Activated T-cell treated with anti-CD3 and anti-CD28 coated beads, Interleukin-2, amount 50 U/mL, for 72 hours (primary cell): ENCODE measurements around the gene MEGF11. TPM values are rescaled to one million over a fixed set of nuclear protein-coding genes. Genes with fewer than 3 reads are reported as not detected.

Source experiments
- ATAC-seq, 2 donors: fragments of 150-1000 bp; cut with Tn5 transposase; replicated peaks in 1 of 2; 2 replicates each; pipeline ENCODE4 v1.10.0; 2021; ENCODE audit warnings: moderate library complexity in 2 of 2, mild to moderate bottlenecking in 1 of 2
- DNase-seq, 2 donors: peaks; one replicate each; pipeline ENCODE4 v3.0.0; 2021 to 2022; ENCODE audit warnings: mixed read lengths in 1 of 2
- H3K27ac Mint-ChIP-seq: one replicate; pipeline ENCODE4 v1.8.0; 2022; ENCODE audit warnings: mild to moderate bottlenecking, moderate library complexity, mixed read lengths
- H3K27me3 Mint-ChIP-seq: one replicate; pipeline ENCODE4 v1.8.0; 2022; ENCODE audit warnings: low read depth, mixed read lengths
- H3K36me3 Mint-ChIP-seq, 2 donors: one replicate each; pipeline ENCODE4 v1.8.0; 2022; ENCODE audit warnings: mixed read lengths in 2 of 2, mild to moderate bottlenecking in 1 of 2; ENCODE audit not compliant: insufficient read depth in 2 of 2
- H3K4me1 Mint-ChIP-seq: one replicate; pipeline ENCODE4 v1.8.0; 2022; ENCODE audit warnings: low read depth, mixed read lengths
- H3K4me3 Mint-ChIP-seq, 2 donors: one replicate each; pipeline ENCODE4 v1.8.0; 2022; ENCODE audit warnings: mild to moderate bottlenecking in 2 of 2, mixed read lengths in 2 of 2, moderate library complexity in 2 of 2
- H3K9me3 Mint-ChIP-seq, 2 donors: one replicate each; pipeline ENCODE4 v1.8.0; 2022; ENCODE audit warnings: mixed read lengths in 2 of 2
- total RNA-seq, 2 donors: library from RNA; stranded (reverse); gene quantifications; one replicate each; pipeline ENCODE4 v1.2.3, GENCODE V29; 2022

Gene MEGF11
- total RNA-seq, 2 donors from 2014 or later, result not detected

GRCh38 chr15:66241908-66242285 lies 11.7 kb downstream of the MEGF11 start:
- Mint-ChIP-seq H3K27me3 (peaks cover 3% of the 10 kb centered on the region), H3K4me3 (no peak overlapping the region), H3K36me3 (no peaks in the 10 kb centered on the region), H3K27ac (no peak overlapping the region), H3K4me1 (no peaks in the 10 kb centered on the region), H3K9me3 (no peaks in the 10 kb centered on the region)
- DNase-seq (no peak), ATAC-seq (no peak)

DNA sequence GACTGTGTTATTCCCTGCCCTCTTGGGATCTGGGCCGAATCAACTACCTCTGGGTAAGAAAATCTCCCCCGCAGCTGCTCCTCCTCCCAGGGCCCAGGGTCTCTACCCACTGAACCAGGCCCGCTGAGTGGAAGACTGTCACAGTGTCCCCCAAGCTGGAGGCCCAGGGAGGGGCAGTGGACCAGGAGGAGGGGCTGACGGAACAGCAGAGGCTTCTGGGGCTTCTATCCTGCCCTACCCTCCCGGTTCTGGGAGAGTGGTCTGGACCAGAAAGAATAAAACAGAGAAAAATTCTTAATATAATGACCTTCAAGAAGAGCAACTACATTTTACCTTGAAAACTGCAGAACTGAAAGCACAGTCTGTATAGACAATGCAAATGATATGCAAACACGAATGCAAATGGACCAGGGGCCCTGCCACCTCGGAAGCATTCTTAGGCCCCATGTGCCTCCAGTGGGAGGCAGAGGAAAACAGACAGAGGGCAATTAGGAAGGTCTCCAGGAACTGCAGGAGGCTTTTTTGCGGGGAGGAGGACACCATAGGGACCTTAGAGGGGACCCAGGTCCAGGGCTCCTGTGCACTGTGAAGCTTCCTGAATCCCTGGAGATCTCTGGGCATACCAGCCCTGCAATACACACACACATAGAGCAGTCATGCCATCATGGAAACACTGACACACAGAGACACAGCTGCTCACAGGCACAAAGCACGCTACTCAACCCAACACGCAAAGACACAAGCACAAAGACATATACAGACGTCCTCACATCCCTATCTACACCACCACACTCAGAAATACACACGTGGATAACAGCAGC lies 12.3 kb downstream of the MEGF11 start:
- no peak for ATAC-seq
- Mint-ChIP-seq H3K27me3 (peaks cover 5% of the 10 kb centered on the region), H3K4me3 (no peak overlapping the region), H3K36me3 (no peaks in the 10 kb centered on the region), H3K27ac (no peak overlapping the region), H3K4me1 (no peaks in the 10 kb centered on the region), H3K9me3 (no peaks in the 10 kb centered on the region)
- DNase-seq, result no peak

DNA sequence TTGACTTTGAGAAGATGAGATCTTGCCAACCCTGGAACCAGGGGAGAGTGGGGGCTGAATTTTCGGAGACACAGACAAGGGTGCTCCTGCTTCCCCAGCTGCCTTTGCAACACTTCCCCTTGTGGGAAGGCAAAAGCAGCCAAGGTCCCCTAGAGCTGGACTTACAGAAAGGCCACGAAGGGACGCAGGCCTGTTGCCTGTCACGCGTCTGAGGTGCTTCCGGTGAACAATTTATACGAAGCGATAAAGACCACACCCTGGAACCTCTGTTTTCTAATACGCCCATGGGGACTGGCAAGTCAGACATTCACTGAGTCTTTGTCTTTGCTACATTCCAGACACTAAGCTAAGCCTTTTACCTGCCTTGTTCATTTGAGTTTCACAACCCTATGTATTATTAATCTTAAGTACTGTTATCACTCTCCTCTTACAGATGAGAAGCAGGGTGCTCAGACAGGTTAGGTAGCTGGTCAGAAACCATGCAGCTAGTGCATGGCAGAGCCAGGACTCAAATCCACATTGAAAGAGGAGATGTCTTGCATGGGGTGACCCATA lies 13.2 kb downstream of the MEGF11 start:
- DNase-seq (no peak), ATAC-seq (no peak)
- Mint-ChIP-seq H3K27ac (no peak overlapping the region), H3K36me3 (no peaks in the 10 kb centered on the region), H3K27me3 (peaks cover 5% of the 10 kb centered on the region), H3K4me1 (no peaks in the 10 kb centered on the region), H3K4me3 (no peak overlapping the region), H3K9me3 (no peaks in the 10 kb centered on the region)

GRCh38 chr15:66239514-66239913 lies 14.0 kb downstream of the MEGF11 start:
- no peak overlapping the region for H3K4me3 Mint-ChIP-seq
- H3K27me3 Mint-ChIP-seq, result peaks cover 5% of the 10 kb centered on the region
- no peaks in the 10 kb centered on the region for H3K9me3 Mint-ChIP-seq
- H3K27ac Mint-ChIP-seq, result no peak overlapping the region
- DNase-seq (no peak), ATAC-seq (no peak)
- no peaks in the 10 kb centered on the region for H3K4me1 Mint-ChIP-seq
- H3K36me3 Mint-ChIP-seq, result no peaks in the 10 kb centered on the region

- Mint-ChIP-seq H3K27ac (no peak overlapping the region), H3K36me3 (no peaks in the 10 kb centered on the region), H3K4me1 (no peaks in the 10 kb centered on the region), H3K4me3 (no peak overlapping the region), H3K9me3 (no peaks in the 10 kb centered on the region), H3K27me3 (peaks cover 5% of the 10 kb centered on the region)
- DNase-seq (no peak), ATAC-seq (no peak)
Observed at GRCh38 chr15:66238318-66238717, 15.2 kb downstream of the MEGF11 start.

- Mint-ChIP-seq H3K9me3 (no peaks in the 10 kb centered on the region), H3K36me3 (no peaks in the 10 kb centered on the region), H3K4me3 (no peak overlapping the region), H3K27ac (no peak overlapping the region), H3K27me3 (peaks cover 5% of the 10 kb centered on the region), H3K4me1 (no peaks in the 10 kb centered on the region)
- no peak for DNase-seq
- no peak for ATAC-seq
Observed at GRCh38 chr15:66237513-66238235, 15.9 kb downstream of the MEGF11 start.

DNA sequence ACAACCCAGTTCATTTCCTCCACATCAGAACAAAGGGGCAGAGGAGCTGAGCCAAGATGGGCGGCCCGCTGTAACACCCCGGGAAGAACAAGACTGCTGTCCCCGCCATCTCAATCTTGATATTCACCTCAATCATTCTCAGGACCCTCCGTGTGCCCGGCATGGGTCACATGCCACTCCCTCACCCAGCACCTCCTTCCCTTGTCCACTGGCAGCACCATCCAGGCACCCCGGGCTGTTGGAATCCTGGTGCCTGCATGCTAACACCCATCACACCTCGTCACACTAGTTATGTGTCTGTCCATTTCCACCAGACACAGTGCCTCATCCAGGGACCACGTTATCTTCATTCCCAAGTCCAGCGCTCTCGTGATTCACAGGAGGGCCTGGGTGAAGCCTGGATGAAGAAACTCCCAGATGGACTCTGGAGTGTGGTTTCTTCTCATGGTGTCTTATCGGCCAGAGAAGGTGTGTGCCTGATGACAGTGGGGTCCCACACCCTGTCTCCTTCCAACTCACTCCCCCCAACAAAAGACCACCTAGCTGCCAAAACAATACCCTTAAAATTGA lies 16.7 kb downstream of the MEGF11 start:
- H3K27ac Mint-ChIP-seq, result no peak overlapping the region
- no peak overlapping the region for H3K4me3 Mint-ChIP-seq
- ATAC-seq (no peak), DNase-seq (no peak)
- peaks cover 5% of the 10 kb centered on the region for H3K27me3 Mint-ChIP-seq
- no peaks in the 10 kb centered on the region for H3K9me3 Mint-ChIP-seq
- no peaks in the 10 kb centered on the region for H3K36me3 Mint-ChIP-seq
- no peaks in the 10 kb centered on the region for H3K4me1 Mint-ChIP-seq

DNA sequence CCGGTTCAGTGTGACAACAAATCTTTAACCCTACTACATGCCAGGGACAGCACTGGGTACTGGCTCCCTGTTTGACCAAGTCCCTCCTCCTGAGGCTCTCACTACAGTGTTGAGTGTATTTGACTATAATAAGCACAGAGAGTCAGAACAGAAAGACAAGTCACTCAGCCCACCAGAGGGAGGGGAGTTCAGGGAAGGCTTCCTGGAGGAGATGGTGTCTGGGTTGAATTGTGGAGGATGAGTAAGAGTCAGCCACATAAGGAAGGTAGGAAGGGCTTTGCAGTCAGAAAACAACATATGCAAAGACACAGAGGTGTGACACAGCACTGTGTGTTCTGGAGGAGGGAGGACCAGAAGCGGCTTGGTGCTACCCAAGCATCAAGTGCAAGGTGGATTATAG lies 17.7 kb downstream of the MEGF11 start:
- H3K4me1 Mint-ChIP-seq, result no peaks in the 10 kb centered on the region
- H3K36me3 Mint-ChIP-seq, result no peaks in the 10 kb centered on the region
- H3K4me3 Mint-ChIP-seq, result no peak overlapping the region
- DNase-seq (no peak), ATAC-seq (peak in 1 of 2 donors; percentile 43)
- H3K27ac Mint-ChIP-seq, result no peak overlapping the region
- no peaks in the 10 kb centered on the region for H3K9me3 Mint-ChIP-seq
- peaks cover 5% of the 10 kb centered on the region for H3K27me3 Mint-ChIP-seq

DNA sequence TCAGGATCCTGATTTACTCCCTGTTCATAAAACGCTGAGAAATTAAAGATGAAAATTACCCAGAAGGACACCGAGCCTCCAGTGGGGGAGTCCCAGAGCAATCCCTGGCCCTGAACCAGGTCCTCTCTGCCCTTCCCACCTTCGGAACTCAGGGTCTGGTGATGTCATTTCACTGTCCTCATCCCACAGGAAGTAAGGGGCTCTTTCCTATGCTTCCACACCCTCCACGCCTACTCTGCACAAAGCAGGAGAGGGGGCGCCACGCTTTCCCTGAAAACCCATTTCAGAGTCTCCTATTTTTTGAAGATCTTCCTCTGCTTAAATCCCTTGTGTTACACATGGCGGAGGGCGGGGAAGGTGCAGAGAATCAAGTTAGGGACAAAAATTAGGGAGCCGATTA lies 18.8 kb downstream of the MEGF11 start:
- DNase-seq (no peak), ATAC-seq (no peak)
- Mint-ChIP-seq H3K4me3 (no peak overlapping the region), H3K36me3 (no peaks in the 10 kb centered on the region), H3K27me3 (peaks cover 5% of the 10 kb centered on the region), H3K4me1 (no peaks in the 10 kb centered on the region), H3K9me3 (no peaks in the 10 kb centered on the region), H3K27ac (no peak overlapping the region)

GRCh38 chr15:66233487-66234415 lies 19.8 kb downstream of the MEGF11 start:
- peak in 1 of 2 donors; percentile 9 for DNase-seq
- no peaks in the 10 kb centered on the region for H3K36me3 Mint-ChIP-seq

DNA sequence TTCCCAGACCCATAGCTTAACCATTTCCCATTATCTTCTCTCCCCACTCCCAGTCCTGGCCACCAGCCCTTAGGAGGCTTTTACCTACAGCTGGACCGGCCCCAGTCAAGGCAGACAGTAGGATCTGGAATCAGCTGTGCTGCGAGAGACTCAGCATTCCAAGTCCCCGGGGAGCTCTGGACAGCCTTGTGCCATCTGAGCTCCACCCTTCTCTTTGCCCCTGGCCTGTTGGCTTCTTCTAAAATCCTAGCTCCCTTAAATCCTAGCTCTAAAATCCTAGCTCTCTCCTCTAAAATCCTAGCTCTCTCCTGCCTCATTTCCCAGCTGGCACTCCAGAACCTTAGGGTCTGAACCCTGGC lies 21.3 kb downstream of the MEGF11 start:
- Mint-ChIP-seq H3K27ac (no peak overlapping the region), H3K36me3 (no peaks in the 10 kb centered on the region), H3K27me3 (peaks cover 5% of the 10 kb centered on the region), H3K4me1 (no peaks in the 10 kb centered on the region), H3K9me3 (no peaks in the 10 kb centered on the region), H3K4me3 (no peak overlapping the region)
- DNase-seq (no peak), ATAC-seq (no peak)

More at GRCh38 chr15:66233487-66234415, 19.8 kb downstream of the MEGF11 start:
- ATAC-seq, result no peak
- no peaks in the 10 kb centered on the region for H3K9me3 Mint-ChIP-seq
- H3K27me3 Mint-ChIP-seq, result peaks cover 5% of the 10 kb centered on the region
- no peak overlapping the region for H3K27ac Mint-ChIP-seq
- H3K4me1 Mint-ChIP-seq, result no peaks in the 10 kb centered on the region
- no peak overlapping the region for H3K4me3 Mint-ChIP-seq

DNA sequence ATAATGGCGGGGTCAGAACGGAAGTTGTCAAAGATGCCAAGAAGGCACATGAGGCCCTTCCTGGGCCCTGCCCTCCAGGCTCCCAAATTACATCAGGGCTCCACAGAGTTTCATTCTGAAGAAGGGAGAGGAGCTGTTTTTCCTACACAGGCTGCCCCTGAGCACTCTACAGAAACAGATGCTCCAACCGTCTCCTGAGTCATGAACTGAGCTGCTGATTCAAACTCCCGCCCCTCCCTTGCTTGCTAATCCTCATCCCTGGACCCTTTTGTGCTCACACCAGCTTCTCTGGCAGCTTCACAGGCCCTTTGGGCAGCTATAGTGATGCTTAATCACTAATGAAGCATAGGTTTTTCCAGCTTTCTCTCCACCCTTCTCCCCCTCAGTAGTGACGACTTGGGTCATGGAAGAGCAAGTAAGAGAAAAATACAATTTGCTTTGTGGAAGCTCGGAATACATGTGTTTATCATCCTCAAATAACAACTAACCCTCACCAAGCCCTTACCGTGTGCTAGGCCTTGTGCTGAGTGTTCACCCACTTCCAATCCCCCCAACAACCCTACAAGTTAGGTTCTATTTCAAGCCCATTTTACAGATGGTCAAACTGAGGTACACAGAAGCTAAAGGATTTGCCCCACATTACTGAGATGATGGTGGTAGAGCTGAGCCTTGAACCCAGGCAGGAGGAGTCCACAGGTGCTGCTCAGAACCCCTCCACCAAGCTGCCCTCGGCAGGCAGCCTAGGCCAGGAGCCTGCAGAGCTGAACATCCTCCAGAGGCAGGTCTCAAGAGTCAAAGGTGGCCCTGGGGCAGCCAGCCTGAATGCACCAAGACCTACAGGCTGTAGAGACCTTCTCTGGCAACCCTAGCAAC lies 21.9 kb downstream of the MEGF11 start:
- no peak for DNase-seq
- no peaks in the 10 kb centered on the region for H3K27me3 Mint-ChIP-seq
- no peaks in the 10 kb centered on the region for H3K9me3 Mint-ChIP-seq
- H3K36me3 Mint-ChIP-seq, result no peaks in the 10 kb centered on the region
- no peak overlapping the region for H3K4me3 Mint-ChIP-seq
- H3K4me1 Mint-ChIP-seq, result no peaks in the 10 kb centered on the region
- no peak for ATAC-seq
- H3K27ac Mint-ChIP-seq, result no peak overlapping the region
